ENCODE measurements around the gene CEACAM19. TPM values are rescaled to one million over a fixed set of nuclear protein-coding genes. Genes with fewer than 3 reads are reported as not detected.

Gene CEACAM19
- total and polyA plus RNA-seq, 2 of the 13 experiments (the other 11 are each of a cell fraction or from before 2014, with no cell fraction given), result 1.3 to 4.0 TPM

GRCh38 chr19:44703336-44704078, 32.2 kb downstream of the CEACAM19 start:
- ATAC-seq (no peak), DNase-seq (ENCODE audit: low spot score) (no peak), FAIRE-seq (no peak)
- 90% methylated on average over 21 of the region's 28 CpGs for WGBS (ENCODE audit: low lambda C conversion rate)
- Histone ChIP-seq H3K4me2 (ENCODE audit: low read depth, low read length) (no peak overlapping the region), H3K36me3 (replicated peaks in 1 of 2; ENCODE audit: control insufficient read depth in 1 of 2, insufficient read depth in 2 of 2, low read length in 2 of 2) (no peaks in the 10 kb centered on the region), H3K4me1 (ENCODE audit: insufficient read depth, low read length) (peaks cover 44% of the 10 kb centered on the region), H4K20me1 (ENCODE audit: insufficient read depth, low read length) (no peaks in the 10 kb centered on the region), H3K9me3 (ENCODE audit: low read length) (no peaks in the 10 kb centered on the region), H3K27me3 (ENCODE audit: control insufficient read depth in 1 of 2, insufficient read depth in 2 of 2, low read length in 2 of 2) (no peaks in the 10 kb centered on the region), H3K27ac (ENCODE audit: extremely low read length, insufficient read depth, low read length) (no peak overlapping the region), H3K4me3 (replicated peaks in 1 of 3; ENCODE audit: insufficient read depth in 1 of 3, low read depth in 2 of 3, low read length in 3 of 3) (no peak overlapping the region), H3K79me2 (ENCODE audit: insufficient read depth, low read length) (no peaks in the 10 kb centered on the region), H2AFZ (ENCODE audit: low read length) (no peak overlapping the region), H3K9ac (ENCODE audit: insufficient read depth, low read depth, low read length) (no peak overlapping the region)
- CTCF ChIA-PET (ENCODE audit: low intra/inter-chr PET ratio, low total read pairs), result no interaction called here
- intact Hi-C loops (cut with micrococcal nuclease; ENCODE audit: unreplicated experiment), result no loop called here
- TF ChIP-seq CBX1 (IDR thresholded peaks at IDR 0.05; ENCODE audit: low read depth), result no peak
- TF ChIP-seq FOXO1 (CRISPR knock-in tag; IDR thresholded peaks at IDR 0.05), result no peak
- no peak for TF ChIP-seq ZNF281 (CRISPR knock-in tag; IDR thresholded peaks at IDR 0.05; ENCODE audit: borderline replicate concordance)
- no peak for TF ChIP-seq GFI1 (CRISPR knock-in tag; IDR thresholded peaks at IDR 0.05; ENCODE audit: borderline replicate concordance)
- no peak for TF ChIP-seq MIXL1 (CRISPR knock-in tag; IDR thresholded peaks at IDR 0.05)
- no peak for TF ChIP-seq ZNF17 (CRISPR knock-in tag; IDR thresholded peaks at IDR 0.05)
- TF ChIP-seq ZNF10 (CRISPR knock-in tag; IDR thresholded peaks at IDR 0.05; ENCODE audit: borderline replicate concordance, low read depth), result no peak
- TF ChIP-seq IKZF4 (CRISPR knock-in tag; IDR thresholded peaks at IDR 0.05; ENCODE audit: borderline replicate concordance, low read depth, not compliant biosample characterization), result no peak
- TF ChIP-seq ZNF468 (CRISPR knock-in tag; IDR thresholded peaks at IDR 0.05), result no peak
- no TSS peak for BruUV-seq (replicated peaks)
- in situ Hi-C loops (cut with HindIII; ENCODE audit: extremely low pct_ligation_motif_present, low pct_unique_long_range_greater_than_20kb), result no loop called here
- POLR2A ChIA-PET, result no interaction called here
